ENCODE measurements around the gene TMPRSS7.
"Not testable (repeated sequence)": the region's sequence is repeated elsewhere in the genome, so short reads cannot be mapped to it uniquely, and the experiment has no call there.

TMPRSS7 gene

GRCh38 chr3:112072387-112073060 lies 38.0 kb downstream of the TMPRSS7 start:
- not testable (repeated sequence) for FAIRE-seq

DNA sequence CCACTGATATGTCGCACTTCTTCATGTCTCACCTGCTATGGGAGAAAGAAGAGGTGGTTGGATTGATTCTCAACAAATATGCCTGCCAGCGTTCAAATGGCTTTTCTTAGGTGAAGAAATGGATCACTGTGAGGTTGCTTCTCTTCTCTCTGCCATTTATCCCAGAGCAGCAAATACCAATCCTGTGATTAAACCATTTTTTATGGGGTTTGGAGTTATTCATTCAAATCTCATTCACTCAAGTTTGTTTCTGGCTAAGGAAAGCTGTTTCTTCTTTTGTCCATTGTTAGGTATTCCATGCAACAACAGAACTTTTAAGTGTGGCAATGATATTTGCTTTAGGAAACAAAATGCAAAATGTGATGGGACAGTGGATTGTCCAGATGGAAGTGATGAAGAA lies 39.5 kb downstream of the TMPRSS7 start:
- FAIRE-seq, result no peak

- FAIRE-seq, result no peak
Observed at GRCh38 chr3:112074616-112075497, 40.3 kb downstream of the TMPRSS7 start.

DNA sequence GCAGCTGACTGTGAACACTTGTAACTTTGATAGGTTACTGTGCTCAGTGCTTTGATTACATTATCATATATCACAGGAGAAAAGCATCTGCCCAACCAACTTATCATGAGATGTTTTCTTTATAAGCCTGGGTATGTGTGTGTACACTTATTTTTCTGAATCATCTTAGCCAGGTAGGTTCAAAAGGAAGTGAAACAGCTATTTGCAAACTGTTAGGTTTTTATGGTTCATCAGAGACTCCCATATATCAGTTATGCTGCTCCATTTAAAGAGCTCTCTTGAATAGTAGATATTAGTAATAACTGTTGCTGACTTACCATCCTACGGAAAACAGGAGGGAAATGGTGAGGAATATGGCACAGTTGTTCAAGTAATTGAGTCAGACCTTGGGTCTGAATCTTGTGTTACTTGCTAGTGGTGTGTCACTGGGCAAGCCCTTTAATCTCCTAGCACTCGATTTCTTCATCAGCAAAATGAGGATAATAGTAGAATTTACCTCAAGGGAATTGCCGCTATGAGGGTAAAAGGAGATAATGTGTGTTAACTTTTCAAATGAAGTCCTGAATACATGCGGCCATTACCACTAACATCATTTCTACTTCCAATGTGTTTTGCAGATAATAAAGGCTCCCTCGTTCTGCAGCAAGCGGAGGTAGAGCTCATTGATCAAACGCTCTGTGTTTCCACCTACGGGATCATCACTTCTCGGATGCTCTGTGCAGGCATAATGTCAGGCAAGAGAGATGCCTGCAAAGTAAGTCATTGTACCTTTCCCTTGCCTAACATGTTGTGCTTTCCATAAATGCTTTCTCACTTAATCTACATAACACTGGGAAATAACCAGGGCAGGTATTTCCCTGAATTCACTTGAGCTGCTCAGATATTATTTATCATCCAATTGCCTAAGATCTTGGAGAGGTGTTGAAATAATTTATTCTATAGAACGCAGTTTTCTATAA lies 43.9 kb downstream of the TMPRSS7 start:
- no peak for FAIRE-seq

DNA sequence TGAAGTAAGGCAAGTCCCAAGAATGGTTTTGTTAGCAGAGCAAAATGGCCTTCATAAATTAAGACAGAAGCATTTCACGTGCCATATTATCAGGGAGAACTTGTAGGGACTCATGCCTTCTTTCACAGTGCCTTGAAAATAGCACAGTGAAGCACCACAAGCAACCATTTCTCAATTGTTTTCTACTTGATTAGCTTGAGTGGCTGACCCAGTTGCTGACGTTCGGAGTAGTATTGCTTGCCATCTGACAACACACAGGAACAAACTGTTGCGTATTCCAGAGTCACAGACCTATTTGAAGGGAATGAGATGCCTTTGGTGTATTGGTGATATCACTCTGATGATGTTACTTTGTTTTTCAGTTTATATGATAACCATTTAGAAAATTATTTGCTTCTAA lies 48.7 kb downstream of the TMPRSS7 start:
- FAIRE-seq, result no peak

DNA sequence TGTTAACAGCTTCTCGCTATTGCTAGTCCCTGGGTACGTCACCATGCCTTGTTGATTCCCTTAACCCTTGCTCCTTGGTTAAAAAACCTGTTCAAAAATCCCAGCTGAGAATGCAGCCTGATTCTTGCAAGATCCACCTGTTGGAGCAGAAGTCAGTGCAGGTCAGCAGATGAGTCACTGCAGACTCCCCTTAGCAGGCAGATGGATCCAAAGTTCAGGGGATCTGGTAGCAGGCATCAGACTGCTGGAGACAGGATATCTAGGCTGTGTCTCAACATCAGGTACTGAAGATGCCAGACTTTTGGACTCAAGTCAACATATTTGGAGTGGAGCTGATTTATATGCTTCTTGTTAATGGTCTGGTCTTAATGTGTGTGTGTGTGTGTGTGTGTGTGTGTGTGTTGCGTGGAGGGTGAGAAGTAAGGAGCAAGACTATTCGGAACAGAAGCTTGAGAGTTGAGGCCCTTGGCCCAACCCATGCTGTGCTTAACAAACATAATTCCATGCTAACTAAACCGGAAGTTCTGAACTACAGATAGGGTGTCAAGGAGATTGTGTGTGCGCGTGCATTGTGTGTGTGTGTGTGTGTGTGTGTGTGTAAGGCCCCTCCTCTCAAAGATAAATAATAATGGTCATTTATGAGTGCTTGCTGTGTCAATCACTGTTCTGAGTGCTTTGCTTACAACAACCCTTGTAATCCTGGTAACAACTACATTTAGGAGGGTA lies 50.6 kb downstream of the TMPRSS7 start:
- FAIRE-seq, result no peak

- no peak for FAIRE-seq
Observed at GRCh38 chr3:112085735-112086075, 51.2 kb downstream of the TMPRSS7 start.

- FAIRE-seq, result no peak
Observed at GRCh38 chr3:112086076-112086854, 51.7 kb downstream of the TMPRSS7 start, which contains the start of gene C3orf52. TSS of gene C3orf52 (plus strand) at chr3:112086389. CDS start at chr3:112086408, 19 bp downstream.

GRCh38 chr3:112086875-112087524 lies 52.5 kb downstream of the TMPRSS7 start:
- no peak for FAIRE-seq

DNA sequence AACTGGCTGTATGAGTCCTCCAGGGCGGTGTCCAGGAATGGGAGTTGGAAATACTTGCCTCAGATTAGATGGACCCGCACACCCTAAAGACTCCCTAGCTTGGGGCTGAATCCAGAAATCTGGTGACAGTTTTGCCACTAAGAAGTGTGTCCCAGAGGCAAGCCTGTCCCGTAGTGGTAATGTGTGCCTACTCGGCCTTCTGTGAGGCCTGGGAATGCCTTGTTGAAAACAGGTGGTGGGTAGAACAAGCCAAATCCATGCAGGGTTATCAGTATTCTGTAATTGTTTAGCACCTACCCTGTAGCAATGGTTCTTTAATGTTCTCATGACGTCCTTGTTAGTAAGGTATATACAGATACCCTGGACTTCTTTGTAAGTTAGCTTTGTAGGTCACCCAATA lies 53.2 kb downstream of the TMPRSS7 start:
- FAIRE-seq, result no peak

- FAIRE-seq, result no peak
Observed at GRCh38 chr3:112088944-112089343, 54.4 kb downstream of the TMPRSS7 start.

DNA sequence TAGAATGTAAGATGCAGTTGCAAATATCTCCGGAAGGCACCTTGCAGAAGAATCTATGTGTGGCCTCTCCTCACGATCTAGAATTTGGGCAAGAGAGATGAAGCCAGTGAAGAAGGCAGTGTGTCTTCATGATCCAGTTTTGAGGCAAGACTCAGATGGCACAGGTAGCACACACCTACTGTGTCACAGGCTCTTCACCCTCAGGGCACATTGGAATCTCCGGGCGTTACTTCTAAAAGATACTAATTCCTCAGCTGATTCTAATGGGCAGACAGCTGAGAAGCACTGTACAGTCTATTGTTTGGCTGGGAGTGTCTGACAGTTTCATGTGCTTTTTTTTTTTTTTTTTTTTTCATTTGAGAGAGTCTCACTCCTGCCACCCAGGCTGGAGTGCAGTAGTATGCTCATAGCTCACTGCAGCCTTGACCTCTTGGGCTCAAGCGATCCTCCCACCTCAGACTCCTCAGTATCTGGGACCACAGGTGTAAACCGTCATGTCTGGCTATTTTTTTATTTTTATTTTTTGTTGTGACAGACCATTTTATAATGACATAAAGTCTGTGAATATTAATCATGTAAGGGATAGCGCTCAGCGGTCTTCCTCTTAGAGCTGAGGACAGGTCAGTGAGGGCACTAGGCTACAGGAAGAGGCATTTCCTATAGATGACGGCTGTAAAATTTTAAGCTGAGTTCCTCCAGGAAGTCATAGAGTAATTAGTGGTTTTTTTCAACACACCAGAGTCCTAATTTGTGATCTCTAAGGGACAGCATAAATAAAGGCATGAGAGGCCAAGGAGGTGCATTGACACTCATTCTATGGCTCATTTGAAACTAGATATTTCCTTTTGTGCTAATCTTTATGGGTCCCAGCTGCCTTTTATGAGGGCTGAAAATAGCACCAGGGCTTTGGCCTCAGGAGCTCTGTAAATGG lies 55.7 kb downstream of the TMPRSS7 start:
- no peak for FAIRE-seq

GRCh38 chr3:112090887-112091586 lies 56.5 kb downstream of the TMPRSS7 start:
- FAIRE-seq, result no peak

- no peak for FAIRE-seq
Observed at GRCh38 chr3:112092496-112093179, 58.1 kb downstream of the TMPRSS7 start.

GRCh38 chr3:112093180-112093522 lies 58.6 kb downstream of the TMPRSS7 start:
- FAIRE-seq, result no peak

DNA sequence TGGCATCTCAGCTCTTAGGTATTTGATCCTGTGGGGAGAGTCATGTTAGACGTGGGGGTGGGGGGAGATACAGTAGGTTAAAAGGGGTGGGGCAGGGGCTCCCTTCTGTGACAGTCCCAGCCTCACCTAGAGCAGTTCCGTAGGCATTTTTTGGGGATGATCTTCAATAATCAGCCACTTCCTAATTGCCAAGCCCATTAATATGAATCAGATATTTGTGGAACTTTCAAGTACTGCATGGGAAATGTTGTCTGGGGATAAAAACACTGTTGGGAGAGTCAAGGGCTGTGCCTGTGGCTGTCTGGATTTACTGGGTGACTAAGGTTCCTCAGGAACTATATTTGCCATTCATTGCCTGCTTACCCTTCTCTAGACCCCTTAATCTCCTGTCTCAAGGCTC lies 61.2 kb downstream of the TMPRSS7 start:
- no peak for FAIRE-seq

DNA sequence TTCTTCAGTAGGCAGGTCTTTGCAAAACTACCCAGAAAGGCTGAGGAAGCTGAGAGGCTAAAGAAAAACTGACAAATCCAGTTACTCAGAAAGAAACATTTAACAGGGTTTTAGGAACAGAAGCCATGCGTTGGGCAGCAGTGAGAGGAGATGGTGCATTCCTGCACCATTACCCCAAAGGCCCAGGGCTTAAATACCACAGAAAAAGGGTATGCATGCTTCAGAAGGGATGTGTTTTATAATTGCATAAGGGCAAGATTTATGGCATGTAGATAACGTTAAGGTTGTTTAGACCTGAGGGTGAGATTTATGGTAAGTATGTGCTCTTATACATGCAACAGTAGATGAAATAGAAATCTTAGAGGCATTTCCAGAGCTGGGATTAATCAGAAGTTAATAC lies 61.6 kb downstream of the TMPRSS7 start:
- no peak for FAIRE-seq

DNA sequence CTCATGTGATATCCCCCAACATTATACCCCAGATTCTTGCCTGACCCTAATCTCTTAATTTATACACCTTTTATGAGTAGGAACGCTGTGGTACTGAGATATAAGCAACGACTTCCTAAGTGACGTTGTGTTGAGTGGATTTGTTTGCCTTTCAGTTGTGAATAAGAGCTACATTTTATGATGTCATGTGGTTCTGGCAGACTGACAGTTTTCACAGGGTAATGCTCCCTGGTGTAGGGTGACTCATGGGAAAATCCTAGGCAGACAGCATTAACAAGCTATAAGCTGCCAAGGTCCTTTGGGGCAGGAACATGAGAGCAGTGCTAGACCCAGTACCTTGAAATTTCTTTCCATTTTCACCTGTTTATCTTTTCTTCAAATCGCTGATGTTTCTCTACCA lies 62.8 kb downstream of the TMPRSS7 start:
- no peak for FAIRE-seq

- no peak for FAIRE-seq
Observed at GRCh38 chr3:112101916-112102315, 67.4 kb downstream of the TMPRSS7 start.
